Caco-2 (cell line): ENCODE data around the gene NPHP4. TPM values are rescaled to one million over a fixed set of nuclear protein-coding genes. Genes with fewer than 3 reads are reported as not detected.

ENCODE experiments used
- BruUV-seq: library from RNA; stranded (reverse); fragments of 400-500 nt; replicated peaks from 2 replicates; lab custom pipeline; 2021; lab: Mats Ljungman, UMichigan
- CTCF ChIA-PET: fragments of 300-600 bp; sonication (Branson Sonifier 250); formaldehyde crosslinking; loops from one replicate; lab custom pipeline; 2022; ENCODE audit warnings: antibody characterized with exemption; lab: Charles Lee
- POLR2A ChIA-PET: fragments of 300-600 bp; sonication (Branson Sonifier 250); formaldehyde crosslinking; loops from one replicate; lab custom pipeline; 2022; ENCODE audit warnings: antibody characterized with exemption; lab: Charles Lee
- DNase-seq, 2 experiments: peaks; one replicate each; pipeline versions ENCODE4 v3.0.0 to v3.0.0-alpha.2; 2020 to 2022
- H3K27me3 ChIP-seq: replicated peaks from 2 replicates; pipeline ENCODE4 v1.6.0; 2011; ENCODE audit warnings: low read length; ENCODE audit not compliant: control insufficient read depth, insufficient read depth
- H3K36me3 ChIP-seq: 2 replicates; pipeline ENCODE4 v1.5.1; 2011; ENCODE audit warnings: low read length; ENCODE audit not compliant: control insufficient read depth, insufficient read depth
- H3K4me1 ChIP-seq: fragments of 250-450 bp; sonication (Bioruptor Pico); 2 replicates; pipeline ENCODE4 v1.5.1; 2020; ENCODE audit warnings: mild to moderate bottlenecking
- H3K4me3 ChIP-seq: 2 replicates; pipeline ENCODE4 v1.5.1; 2011; ENCODE audit warnings: low read depth, mild to moderate bottlenecking, control low read depth, low read length
- H3K9me3 ChIP-seq: fragments of 250-450 bp; sonication (Bioruptor Pico); 2 replicates; pipeline ENCODE4 v1.5.1; 2020; ENCODE audit warnings: mild to moderate bottlenecking, moderate library complexity
- H3K27ac Mint-ChIP-seq: one replicate; pipeline ENCODE4 v1.8.0; 2022; ENCODE audit warnings: mixed read lengths; ENCODE audit not compliant: unreplicated experiment
- H3K27me3 Mint-ChIP-seq: one replicate; pipeline ENCODE4 v1.8.0; 2022; ENCODE audit warnings: mixed read lengths; ENCODE audit not compliant: insufficient read depth, unreplicated experiment
- H3K36me3 Mint-ChIP-seq: one replicate; pipeline ENCODE4 v1.8.0; 2022; ENCODE audit warnings: mild to moderate bottlenecking, mixed read lengths; ENCODE audit not compliant: insufficient read depth, unreplicated experiment
- H3K4me1 Mint-ChIP-seq: one replicate; pipeline ENCODE4 v1.8.0; 2022; ENCODE audit warnings: low read depth, mixed read lengths; ENCODE audit not compliant: unreplicated experiment
- H3K4me3 Mint-ChIP-seq: one replicate; pipeline ENCODE4 v1.8.0; 2022; ENCODE audit warnings: mild to moderate bottlenecking, moderate library complexity, mixed read lengths; ENCODE audit not compliant: unreplicated experiment
- H3K9me3 Mint-ChIP-seq: one replicate; pipeline ENCODE4 v1.8.0; 2022; ENCODE audit warnings: mixed read lengths; ENCODE audit not compliant: unreplicated experiment
- CTCF ChIP-seq, 2 experiments: fragments of 200-600 bp in 1 of 2; IDR thresholded peaks; 1 replicate in 1 of 2; 2 replicates in 1 of 2; pipeline versions ENCODE4 v1.5.1 to v1.8.0; 2011 to 2022; ENCODE audit warnings: antibody characterized with exemption in 1 of 2, control low read depth in 1 of 2, inconsistent platforms in 1 of 2, low read depth in 1 of 2, low read length in 1 of 2, mild to moderate bottlenecking in 1 of 2, moderate library complexity in 1 of 2; ENCODE audit not compliant: insufficient read depth in 1 of 2, severe bottlenecking in 1 of 2, unreplicated experiment in 1 of 2
- intact Hi-C: fragments of 100-400 bp; cut with micrococcal nuclease; formaldehyde crosslinking; loops from one replicate; pipeline ENCODE4 v1.10.0; 2022; ENCODE audit not compliant: unreplicated experiment
- total RNA-seq: library from RNA; stranded (reverse); gene quantifications from 2 replicates; pipeline ENCODE4 v1.2.3, GENCODE V29; 2022

Gene NPHP4
- total RNA-seq, 1 experiment from 2014 or later: 12.3 TPM

GRCh38 chr1:5999711-6000443, 7.7 kb upstream of the NPHP4 start:
- H3K4me1 Mint-ChIP-seq: no peaks in the 10 kb centered on the region
- H3K27me3 ChIP-seq: no peaks in the 10 kb centered on the region
- no peaks in the 10 kb centered on the region for H3K36me3 Mint-ChIP-seq
- no peak overlapping the region for H3K4me3 Mint-ChIP-seq
- TF ChIP-seq CTCF (IDR thresholded peaks at IDR 0.05; ENCODE audit: insufficient read depth in 1 of 2, low read depth in 1 of 2, low read length in 1 of 2, severe bottlenecking in 1 of 2, unreplicated experiment in 1 of 2): no peak
- DNase-seq: peak in 1 of 2 experiments; percentile 19
- ChIA-PET POLR2A (no interaction called here), CTCF (no interaction called here)
- no peaks in the 10 kb centered on the region for H3K27me3 Mint-ChIP-seq
- no peak overlapping the region for H3K27ac Mint-ChIP-seq
- no peak overlapping the region for H3K4me3 ChIP-seq
- H3K36me3 ChIP-seq: no peaks in the 10 kb centered on the region
- no peaks in the 10 kb centered on the region for H3K4me1 ChIP-seq
- H3K9me3 ChIP-seq: no peaks in the 10 kb centered on the region
- BruUV-seq: no TSS peak
- intact Hi-C loops: no loop called here
- H3K9me3 Mint-ChIP-seq: no peaks in the 10 kb centered on the region

- CTCF ChIA-PET: no interaction called here
- H3K27me3 Mint-ChIP-seq: no peaks in the 10 kb centered on the region
- no peaks in the 10 kb centered on the region for H3K4me1 ChIP-seq
- no peak overlapping the region for H3K27ac Mint-ChIP-seq
- intact Hi-C loops: no loop called here
- no peaks in the 10 kb centered on the region for H3K36me3 Mint-ChIP-seq
- H3K4me1 Mint-ChIP-seq: no peaks in the 10 kb centered on the region
- no peak overlapping the region for H3K4me3 ChIP-seq
- no peak for TF ChIP-seq CTCF (IDR thresholded peaks at IDR 0.05; ENCODE audit: insufficient read depth in 1 of 2, low read depth in 1 of 2, low read length in 1 of 2, severe bottlenecking in 1 of 2, unreplicated experiment in 1 of 2)
- BruUV-seq: no TSS peak
- H3K9me3 ChIP-seq: no peaks in the 10 kb centered on the region
- H3K4me3 Mint-ChIP-seq: no peak overlapping the region
- H3K9me3 Mint-ChIP-seq: no peaks in the 10 kb centered on the region
- POLR2A ChIA-PET: no interaction called here
- no peak for DNase-seq
- no peaks in the 10 kb centered on the region for H3K36me3 ChIP-seq
- no peaks in the 10 kb centered on the region for H3K27me3 ChIP-seq
Observed at GRCh38 chr1:5998906-5999301, 6.7 kb upstream of the NPHP4 start.

- POLR2A ChIA-PET: no interaction called here
- peak in 1 of 2 experiments; percentile 4 for DNase-seq
Observed at GRCh38 chr1:5998051-5998905, 6.1 kb upstream of the NPHP4 start.

More at GRCh38 chr1:5998051-5998905, 6.1 kb upstream of the NPHP4 start:
- Mint-ChIP-seq H3K27ac (no peak overlapping the region), H3K4me1 (peaks cover 4% of the 10 kb centered on the region), H3K27me3 (no peaks in the 10 kb centered on the region), H3K9me3 (no peaks in the 10 kb centered on the region), H3K4me3 (no peak overlapping the region), H3K36me3 (no peaks in the 10 kb centered on the region)
- intact Hi-C loops: no loop called here
- Histone ChIP-seq H3K27me3 (no peaks in the 10 kb centered on the region), H3K4me3 (no peak overlapping the region), H3K4me1 (peaks cover 3% of the 10 kb centered on the region), H3K9me3 (no peaks in the 10 kb centered on the region), H3K36me3 (no peaks in the 10 kb centered on the region)
- BruUV-seq: no TSS peak
- CTCF ChIA-PET: no interaction called here
- no peak for TF ChIP-seq CTCF (IDR thresholded peaks at IDR 0.05; ENCODE audit: insufficient read depth in 1 of 2, low read depth in 1 of 2, low read length in 1 of 2, severe bottlenecking in 1 of 2, unreplicated experiment in 1 of 2)
